ENCODE data around the gene AP5Z1. TPM values are rescaled to one million over a fixed set of nuclear protein-coding genes. Genes with fewer than 3 reads are reported as not detected.

AP5Z1 gene
- total RNA-seq, 1 donor from 2014 or later, result 12.7 TPM

GRCh38 chr7:4828720-4829383 lies 53.4 kb downstream of the AP5Z1 start:
- ATAC-seq (ENCODE audit: poor library complexity) (peak; percentile 26), DNase-seq (peak; percentile 40)
- intact Hi-C loops (cut with DNase I), result no loop called here

- peak; percentile 77 for DNase-seq
- intact Hi-C loops (cut with DNase I), result loop anchor here (10.0 kb wide), 1 partner anchor 885 kb away; no protein-coding TSS in a partner anchor
- peak; percentile 84 for ATAC-seq (ENCODE audit: poor library complexity)
These were observed 54.8 kb downstream of the AP5Z1 start for GRCh38 chr7:4830176-4830575.

- peak; percentile 27 for DNase-seq
- intact Hi-C loops (cut with DNase I), result loop anchor here (10.0 kb wide), 1 partner anchor 883 kb away; no protein-coding TSS in a partner anchor
- ATAC-seq (ENCODE audit: poor library complexity), result no peak
These were observed 56.5 kb downstream of the AP5Z1 start for GRCh38 chr7:4831723-4832495.

GRCh38 chr7:4832711-4833110 lies 57.3 kb downstream of the AP5Z1 start:
- ATAC-seq (ENCODE audit: poor library complexity), result no peak
- peak; percentile 17 for DNase-seq
- intact Hi-C loops (cut with DNase I), result loop anchor here (10.0 kb wide), 1 partner anchor 882 kb away; no protein-coding TSS in a partner anchor

- intact Hi-C loops (cut with DNase I), result loop anchor here (10.0 kb wide), 1 partner anchor 882 kb away; no protein-coding TSS in a partner anchor
- ATAC-seq (ENCODE audit: poor library complexity) (no peak), DNase-seq (peak; percentile 33)
These were observed 57.8 kb downstream of the AP5Z1 start for GRCh38 chr7:4833176-4833575.

GRCh38 chr7:4833691-4834600 lies 58.5 kb downstream of the AP5Z1 start:
- DNase-seq, result peak; percentile 30
- intact Hi-C loops (cut with DNase I), result loop anchor here (10.0 kb wide), 1 partner anchor 881 kb away; no protein-coding TSS in a partner anchor

GRCh38 chr7:4834601-4835397 lies 59.4 kb downstream of the AP5Z1 start:
- intact Hi-C loops (cut with DNase I), result loop anchor here (10.0 kb wide), 1 partner anchor 880 kb away; no protein-coding TSS in a partner anchor
- ATAC-seq (ENCODE audit: poor library complexity) (no peak), DNase-seq (peak; percentile 25)

More at GRCh38 chr7:4833691-4834600, 58.5 kb downstream of the AP5Z1 start:
- ATAC-seq (ENCODE audit: poor library complexity), result no peak

- ATAC-seq (ENCODE audit: poor library complexity), result no peak
- intact Hi-C loops (cut with DNase I), result loop anchor here (10.0 kb wide), 1 partner anchor 879 kb away; no protein-coding TSS in a partner anchor
These were observed 60.2 kb downstream of the AP5Z1 start for GRCh38 chr7:4835398-4836205.

GRCh38 chr7:4836206-4836661 lies 60.8 kb downstream of the AP5Z1 start:
- DNase-seq (peak; percentile 38), ATAC-seq (ENCODE audit: poor library complexity) (no peak)
- intact Hi-C loops (cut with DNase I), result loop anchor here (10.0 kb wide), 1 partner anchor 879 kb away; no protein-coding TSS in a partner anchor

More at GRCh38 chr7:4835398-4836205, 60.2 kb downstream of the AP5Z1 start:
- DNase-seq, result peak; percentile 29

GRCh38 chr7:4837041-4837802 lies 61.8 kb downstream of the AP5Z1 start:
- peak; percentile 31 for DNase-seq
- ATAC-seq (ENCODE audit: poor library complexity), result no peak
- intact Hi-C loops (cut with DNase I), result loop anchor here (10.0 kb wide), 1 partner anchor 878 kb away; no protein-coding TSS in a partner anchor

GRCh38 chr7:4837803-4838625 lies 62.6 kb downstream of the AP5Z1 start:
- intact Hi-C loops (cut with DNase I), result loop anchor here (10.0 kb wide), 1 partner anchor 877 kb away; no protein-coding TSS in a partner anchor
- peak; percentile 24 for ATAC-seq (ENCODE audit: poor library complexity)
- peak; percentile 33 for DNase-seq

- no peak for ATAC-seq (ENCODE audit: poor library complexity)
- no peak for DNase-seq
- intact Hi-C loops (cut with DNase I), result loop anchor here (10.0 kb wide), 1 partner anchor 876 kb away; no protein-coding TSS in a partner anchor
These were observed 63.4 kb downstream of the AP5Z1 start for GRCh38 chr7:4838626-4839334.

GRCh38 chr7:4840079-4840501 lies 64.7 kb downstream of the AP5Z1 start:
- intact Hi-C loops (cut with DNase I), result no loop called here
- no peak for DNase-seq
- no peak for ATAC-seq (ENCODE audit: poor library complexity)

Measured in Right ventricle myocardium superior (tissue), 1 donor.